Right atrium auricular region (tissue), 2 donors: ENCODE measurements around the gene SIAH3. TPM values are rescaled to one million over a fixed set of nuclear protein-coding genes. Genes with fewer than 3 reads are reported as not detected.

Source experiments
- DNase-seq: peaks from one replicate; pipeline ENCODE4 v3.0.0-alpha.2; 2019; ENCODE audit warnings: low spot score
- H3K27ac ChIP-seq, 2 donors: fragments of 200-600 bp; sonication (generic); 1 replicate in 1 of 2; 2 replicates in 1 of 2; pipeline ENCODE4 v1.5.1; 2016 to 2019
- H3K27me3 ChIP-seq, 2 donors: fragments of 200-600 bp; sonication (generic); one replicate each; pipeline versions ENCODE4 v1.5.1 to v1.6.0; 2017 to 2019
- H3K36me3 ChIP-seq: fragments of 200-600 bp; sonication (generic); one replicate; pipeline ENCODE4 v1.5.1; 2016
- H3K4me1 ChIP-seq, 2 donors: fragments of 200-600 bp; sonication (generic); one replicate each; pipeline versions ENCODE4 v1.5.1 to v1.6.0; 2017 to 2019
- H3K4me3 ChIP-seq, 2 donors: fragments of 200-600 bp; sonication (generic); 1 replicate in 1 of 2; 2 replicates in 1 of 2; pipeline ENCODE4 v1.5.1; 2017 to 2019; ENCODE audit warnings: mild to moderate bottlenecking in 1 of 2, moderate library complexity in 1 of 2
- H3K9me3 ChIP-seq, 2 donors: fragments of 200-600 bp; sonication (generic); one replicate each; pipeline ENCODE4 v1.5.1; 2019
- total RNA-seq, 2 donors: library from RNA; depleted of rRNA; stranded (reverse); fragments of >200 nt; gene quantifications; one replicate each; pipeline ENCODE4 v1.1.0, GENCODE V29; 2016
- TF ChIP-seq, protein P1 (sequence below), 2 donors: fragments of 200-600 bp; sonication (generic); IDR thresholded peaks; one replicate each; pipeline ENCODE4 v1.5.1; 2019; ENCODE audit warnings: antibody characterized with exemption in 2 of 2

SIAH3 gene
- total RNA-seq, 2 donors from 2014 or later: not detected

- DNase-seq: no peak
- TF ChIP-seq, protein P1, sequence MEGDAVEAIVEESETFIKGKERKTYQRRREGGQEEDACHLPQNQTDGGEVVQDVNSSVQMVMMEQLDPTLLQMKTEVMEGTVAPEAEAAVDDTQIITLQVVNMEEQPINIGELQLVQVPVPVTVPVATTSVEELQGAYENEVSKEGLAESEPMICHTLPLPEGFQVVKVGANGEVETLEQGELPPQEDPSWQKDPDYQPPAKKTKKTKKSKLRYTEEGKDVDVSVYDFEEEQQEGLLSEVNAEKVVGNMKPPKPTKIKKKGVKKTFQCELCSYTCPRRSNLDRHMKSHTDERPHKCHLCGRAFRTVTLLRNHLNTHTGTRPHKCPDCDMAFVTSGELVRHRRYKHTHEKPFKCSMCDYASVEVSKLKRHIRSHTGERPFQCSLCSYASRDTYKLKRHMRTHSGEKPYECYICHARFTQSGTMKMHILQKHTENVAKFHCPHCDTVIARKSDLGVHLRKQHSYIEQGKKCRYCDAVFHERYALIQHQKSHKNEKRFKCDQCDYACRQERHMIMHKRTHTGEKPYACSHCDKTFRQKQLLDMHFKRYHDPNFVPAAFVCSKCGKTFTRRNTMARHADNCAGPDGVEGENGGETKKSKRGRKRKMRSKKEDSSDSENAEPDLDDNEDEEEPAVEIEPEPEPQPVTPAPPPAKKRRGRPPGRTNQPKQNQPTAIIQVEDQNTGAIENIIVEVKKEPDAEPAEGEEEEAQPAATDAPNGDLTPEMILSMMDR (IDR thresholded peaks at IDR 0.05): no peak
- H3K27me3 ChIP-seq: no peaks in the 10 kb centered on the region
These were observed 72.7 kb downstream of the SIAH3 start for GRCh38 chr13:45778882-45779281.

DNA sequence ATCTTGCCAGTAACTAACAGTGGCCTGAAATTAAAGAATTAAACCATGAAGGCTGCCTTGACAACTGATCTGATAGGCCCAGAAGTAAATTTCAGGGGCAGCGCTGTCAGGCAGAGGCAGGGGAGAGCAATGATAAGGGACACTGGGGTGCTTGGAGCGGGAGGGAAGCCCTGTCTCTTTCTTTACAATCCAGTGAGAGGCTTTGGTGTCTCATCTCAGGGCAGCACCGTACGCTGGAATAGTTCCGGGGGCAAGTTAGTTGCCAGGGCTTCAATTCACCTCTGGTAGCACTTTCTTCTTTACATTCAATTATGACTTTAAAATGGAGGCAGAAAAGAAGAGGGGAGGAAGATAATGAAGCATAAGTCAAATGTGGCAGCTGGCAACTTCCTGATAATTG lies 74.8 kb downstream of the SIAH3 start:
- no peaks in the 10 kb centered on the region for H3K9me3 ChIP-seq
- H3K36me3 ChIP-seq: no peaks in the 10 kb centered on the region
- H3K4me3 ChIP-seq: no peak overlapping the region
- DNase-seq: no peak
- no peaks in the 10 kb centered on the region for H3K27me3 ChIP-seq
- no peak overlapping the region for H3K27ac ChIP-seq
- peaks cover 0 to 7% of the 10 kb centered on the region in 2 donors for H3K4me1 ChIP-seq
- TF ChIP-seq, protein P1 (IDR thresholded peaks at IDR 0.05): no peak

More at GRCh38 chr13:45778882-45779281, 72.7 kb downstream of the SIAH3 start:
- Histone ChIP-seq H3K36me3 (no peaks in the 10 kb centered on the region), H3K4me3 (no peak overlapping the region), H3K9me3 (no peaks in the 10 kb centered on the region), H3K4me1 (peaks cover 0 to 11% of the 10 kb centered on the region in 2 donors), H3K27ac (no peak overlapping the region)

DNA sequence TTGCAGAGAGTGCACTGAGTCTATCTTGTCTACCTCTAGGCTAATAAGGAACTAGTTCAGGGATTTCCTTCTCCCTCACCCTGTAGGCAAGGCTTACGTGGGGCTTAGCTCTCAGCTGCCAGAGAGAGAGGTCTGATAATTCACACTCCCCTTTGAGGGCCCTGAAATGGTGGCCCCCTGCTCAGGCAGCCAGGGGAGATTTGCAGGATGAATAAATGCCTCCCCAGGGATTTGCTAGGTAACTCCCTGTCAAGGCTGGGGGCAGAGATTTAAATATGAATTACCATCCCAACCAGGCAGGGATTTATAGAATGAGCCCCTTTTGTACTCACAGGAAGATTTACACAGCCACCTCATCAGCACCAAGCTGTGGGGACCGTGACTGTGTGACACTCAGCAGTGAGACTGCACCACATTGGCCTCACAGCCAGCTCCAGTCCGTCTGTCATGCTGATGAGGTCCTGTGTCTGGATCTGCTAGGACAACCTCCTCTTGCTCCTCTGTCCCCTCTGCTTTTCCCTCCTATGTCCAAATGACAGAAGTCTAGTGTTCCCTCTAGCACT lies 76.1 kb downstream of the SIAH3 start:
- Histone ChIP-seq H3K4me1 (no peaks in the 10 kb centered on the region), H3K9me3 (no peaks in the 10 kb centered on the region), H3K27me3 (no peaks in the 10 kb centered on the region), H3K36me3 (no peaks in the 10 kb centered on the region), H3K27ac (no peak overlapping the region), H3K4me3 (no peak overlapping the region)
- DNase-seq: no peak
- TF ChIP-seq, protein P1 (IDR thresholded peaks at IDR 0.05): no peak

- Histone ChIP-seq H3K36me3 (no peaks in the 10 kb centered on the region), H3K9me3 (no peaks in the 10 kb centered on the region), H3K27me3 (no peaks in the 10 kb centered on the region), H3K27ac (no peak overlapping the region), H3K4me1 (no peaks in the 10 kb centered on the region), H3K4me3 (no peak overlapping the region)
- DNase-seq: no peak
- TF ChIP-seq, protein P1 (IDR thresholded peaks at IDR 0.05): no peak
These were observed 77.6 kb downstream of the SIAH3 start for GRCh38 chr13:45773944-45774343.

DNA sequence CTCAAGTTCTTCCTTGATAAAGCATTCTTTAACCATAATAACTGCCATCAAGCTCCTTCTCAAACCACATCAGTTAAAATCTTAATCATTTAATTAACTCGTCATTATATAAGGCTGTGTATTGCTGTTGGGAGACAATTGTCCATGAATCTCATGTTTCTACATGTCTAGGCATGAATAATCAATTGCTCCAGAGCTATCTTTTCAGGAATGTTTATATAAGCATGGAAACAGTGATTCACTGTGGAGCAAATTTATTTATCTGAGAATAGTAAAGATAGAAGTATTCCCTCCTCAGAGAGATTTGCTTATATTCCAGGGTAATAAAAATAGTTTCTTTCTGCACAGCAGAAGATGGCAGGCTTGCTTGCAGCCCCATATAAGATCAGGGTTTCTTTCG lies 78.3 kb downstream of the SIAH3 start:
- no peak overlapping the region for H3K4me3 ChIP-seq
- H3K9me3 ChIP-seq: no peaks in the 10 kb centered on the region
- no peak for DNase-seq
- H3K36me3 ChIP-seq: no peaks in the 10 kb centered on the region
- no peak overlapping the region for H3K27ac ChIP-seq
- H3K4me1 ChIP-seq: no peaks in the 10 kb centered on the region
- H3K27me3 ChIP-seq: no peaks in the 10 kb centered on the region
- TF ChIP-seq, protein P1 (IDR thresholded peaks at IDR 0.05): no peak

DNA sequence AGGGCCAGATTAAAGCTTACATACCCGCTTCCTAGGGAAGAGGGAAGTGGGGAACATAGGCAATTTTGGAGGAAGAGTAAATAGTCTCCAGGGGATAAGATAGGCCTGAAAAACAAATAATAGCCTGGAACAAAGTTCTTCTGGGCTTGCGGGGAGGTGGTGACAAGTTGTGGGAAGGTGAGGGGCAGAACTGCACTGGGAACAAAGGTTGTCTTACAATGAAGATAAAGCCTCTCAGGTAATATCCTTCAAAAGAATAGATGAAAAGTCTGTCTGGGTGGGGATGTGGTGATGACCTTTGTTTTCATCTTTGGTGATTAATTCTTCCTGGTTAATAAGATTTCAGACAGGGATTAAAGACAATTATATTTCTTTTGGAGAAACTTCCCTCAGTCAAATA lies 80.7 kb downstream of the SIAH3 start:
- no peak overlapping the region for H3K27ac ChIP-seq
- H3K27me3 ChIP-seq: no peaks in the 10 kb centered on the region
- DNase-seq: no peak
- H3K4me1 ChIP-seq: no peaks in the 10 kb centered on the region
- no peaks in the 10 kb centered on the region for H3K36me3 ChIP-seq
- no peaks in the 10 kb centered on the region for H3K9me3 ChIP-seq
- H3K4me3 ChIP-seq: no peak overlapping the region
- TF ChIP-seq, protein P1 (IDR thresholded peaks at IDR 0.05): no peak
